ENCODE data around the gene LMO7.

Gene LMO7

DNA sequence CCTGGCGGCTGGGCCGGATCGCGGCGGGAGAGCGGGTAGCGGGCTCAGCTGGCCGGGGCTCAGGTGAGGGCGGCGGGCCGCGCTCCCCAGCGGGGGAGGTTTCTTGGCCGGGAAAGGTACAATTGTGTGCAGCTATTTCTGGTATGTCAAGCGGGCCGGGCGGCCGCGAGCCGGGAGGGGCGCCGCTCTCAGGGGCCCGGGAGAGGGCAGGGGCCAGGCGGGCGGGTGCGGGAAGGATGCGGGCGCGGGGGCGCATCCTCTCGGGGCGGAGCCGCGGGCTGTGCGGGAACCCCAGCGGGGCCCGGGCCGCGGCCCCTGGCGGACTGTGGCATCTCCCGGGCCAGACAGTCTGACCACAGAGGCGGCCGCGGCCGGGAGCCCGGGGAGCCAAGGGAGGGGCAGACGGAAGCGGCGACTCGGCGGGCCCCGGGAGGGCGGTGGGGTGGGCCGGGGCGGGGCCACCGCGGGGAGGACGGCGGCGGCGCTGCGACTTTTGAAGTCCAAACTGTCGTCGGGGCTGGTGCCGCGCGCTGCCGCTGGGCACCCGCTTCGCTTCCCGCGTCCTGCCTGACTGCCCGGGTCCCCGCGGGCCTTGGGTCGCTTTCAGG, at the start of gene LMO7:
Gene LMO7 (plus strand): TSS at position 503 of the 608 bp plus-strand sequence. CDS start 328 bp downstream, outside the sequence.
- peak in 19 of 56 donors; percentile 5 to 62 (median 15) for DNase-seq

DNA sequence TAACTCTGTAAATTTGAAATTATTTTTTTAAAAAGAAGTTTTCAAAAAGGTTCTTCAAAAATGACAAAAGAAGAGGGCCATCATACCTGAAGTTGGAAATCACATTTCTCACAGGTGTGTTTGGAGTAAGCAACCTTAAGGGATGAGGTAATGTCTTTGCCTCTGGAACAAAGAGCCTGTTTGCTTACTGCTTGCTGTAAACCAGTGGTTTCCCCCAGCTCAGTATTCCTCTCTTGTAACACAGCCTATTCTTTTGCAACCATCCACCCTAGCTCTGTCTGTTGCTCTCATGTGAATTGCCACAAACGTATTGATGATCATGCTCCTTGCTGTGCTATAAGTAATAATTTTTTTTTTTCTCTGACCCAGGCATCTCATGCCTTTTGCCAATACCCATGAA, 48.5 kb upstream of the LMO7 start:
- no peak for DNase-seq

DNA sequence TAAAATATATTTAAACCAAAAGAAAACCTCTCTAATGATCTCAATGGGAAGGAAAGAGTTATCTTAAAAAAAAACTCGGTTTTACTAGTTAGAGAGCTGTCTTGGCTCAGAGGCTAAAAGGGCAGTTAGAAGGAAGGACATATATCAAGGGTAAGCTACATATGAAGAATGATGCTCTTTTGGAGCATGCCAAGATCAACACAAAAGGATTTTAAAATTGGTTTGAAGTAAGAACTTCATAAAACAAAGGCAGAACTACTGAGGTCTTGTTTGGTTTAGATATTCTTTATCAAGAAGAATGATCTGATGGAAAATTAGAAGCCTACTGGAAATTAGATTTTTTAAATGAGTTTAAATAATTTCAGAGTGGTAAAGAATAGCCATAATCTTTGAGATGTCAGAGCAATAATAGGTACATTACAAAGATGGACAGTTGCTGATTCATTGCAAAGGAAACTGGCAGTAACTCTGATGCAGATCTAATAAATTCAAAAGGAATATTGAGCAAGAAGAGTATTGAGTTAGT, 39.4 kb upstream of the LMO7 start:
- no peak for DNase-seq

DNA sequence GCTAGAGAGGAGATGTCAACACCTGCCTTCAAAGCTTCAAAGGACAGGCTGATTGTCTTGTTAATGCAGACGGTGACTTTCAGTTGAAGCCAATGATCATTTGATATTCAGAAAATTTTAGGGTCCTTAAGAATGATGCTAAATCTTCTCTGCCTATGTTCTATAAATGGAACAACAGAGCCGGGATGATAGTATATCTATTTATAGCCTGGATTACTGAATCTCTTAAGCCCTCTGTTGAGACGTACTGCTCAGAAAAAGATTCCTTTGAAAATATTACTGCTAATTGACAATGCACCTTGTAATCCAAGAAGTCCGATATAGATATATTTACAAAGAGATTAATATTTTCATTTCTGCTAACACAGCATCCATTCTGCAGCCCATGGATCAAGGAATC, 35.8 kb upstream of the LMO7 start:
- DNase-seq, result no peak

DNA sequence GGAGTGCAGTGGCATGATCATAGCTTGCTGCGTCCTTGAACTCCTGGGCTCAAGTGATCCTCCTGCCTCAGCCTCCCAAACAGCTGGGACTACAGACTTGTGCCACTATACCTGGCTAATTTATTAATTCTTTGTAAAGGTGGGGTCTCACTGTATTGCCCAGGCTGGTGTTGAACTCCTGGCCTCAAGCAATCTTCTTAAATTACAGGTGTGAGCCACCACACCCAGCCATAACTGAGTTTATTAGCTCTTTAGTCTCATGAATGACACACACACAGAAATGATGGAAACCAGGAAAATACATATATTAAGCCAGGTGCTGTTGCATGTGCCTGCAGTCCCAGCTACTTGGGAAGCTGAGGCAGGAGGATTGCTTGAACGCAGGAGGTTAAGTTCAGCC, 33.1 kb upstream of the LMO7 start:
- DNase-seq, result no peak

DNA sequence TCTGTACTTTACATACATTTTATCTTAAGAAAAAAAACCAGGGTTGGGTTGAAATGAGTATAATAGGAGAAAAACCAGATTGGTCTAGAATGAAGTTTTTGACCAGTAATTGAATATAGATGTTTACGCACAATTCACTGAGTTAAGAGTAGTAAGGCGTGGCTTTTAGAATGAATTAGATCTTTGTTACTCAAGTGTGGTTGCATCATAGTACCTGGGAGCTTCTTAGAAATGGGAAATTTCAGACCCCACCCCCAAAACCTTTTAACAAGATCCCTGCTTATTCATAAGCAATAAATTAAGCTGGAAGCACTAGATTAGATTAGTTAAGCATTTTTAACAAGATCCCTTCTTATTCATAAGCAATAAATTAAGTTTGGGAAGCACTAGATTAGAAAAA, 28.7 kb upstream of the LMO7 start:
- DNase-seq, result no peak

DNA sequence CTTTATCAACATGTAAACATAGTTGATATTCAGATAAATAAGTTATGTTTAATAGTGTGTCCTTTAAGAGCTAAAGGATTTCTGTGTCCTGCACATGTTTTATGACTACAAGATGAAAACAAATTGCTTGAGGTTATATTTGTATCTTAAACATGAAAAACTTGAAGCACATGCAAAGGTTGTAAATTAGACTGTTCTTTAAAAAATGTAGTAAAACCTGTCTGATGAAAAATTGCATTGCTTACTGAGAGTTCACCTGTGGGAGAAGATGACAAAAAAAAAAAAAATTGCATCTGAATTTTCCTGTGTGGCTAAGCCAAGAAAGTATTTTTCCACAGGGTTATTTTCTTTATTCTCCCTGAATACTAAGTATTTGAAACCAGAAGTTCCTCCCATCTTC, 25.7 kb upstream of the LMO7 start:
- no peak for DNase-seq

DNA sequence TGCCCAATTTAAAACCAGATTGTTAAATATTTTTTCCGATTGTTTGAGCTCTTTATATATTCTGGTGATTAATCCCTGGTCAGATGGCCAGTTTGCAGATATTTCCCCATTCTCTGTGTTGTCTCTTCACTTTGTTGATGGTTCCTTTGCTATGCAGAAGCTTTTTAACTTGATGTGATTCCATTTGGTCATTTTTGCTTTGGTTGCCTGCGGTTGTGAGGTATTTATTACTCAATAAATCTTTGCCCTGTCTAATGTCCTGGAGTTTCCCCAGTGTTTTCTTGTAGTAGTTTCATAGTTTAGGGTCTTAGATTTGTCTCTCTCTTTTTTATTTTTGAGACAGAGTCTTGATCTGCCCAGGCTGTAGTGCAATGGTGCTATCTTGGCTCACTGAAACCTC, 23.8 kb upstream of the LMO7 start:
- no peak for DNase-seq

DNA sequence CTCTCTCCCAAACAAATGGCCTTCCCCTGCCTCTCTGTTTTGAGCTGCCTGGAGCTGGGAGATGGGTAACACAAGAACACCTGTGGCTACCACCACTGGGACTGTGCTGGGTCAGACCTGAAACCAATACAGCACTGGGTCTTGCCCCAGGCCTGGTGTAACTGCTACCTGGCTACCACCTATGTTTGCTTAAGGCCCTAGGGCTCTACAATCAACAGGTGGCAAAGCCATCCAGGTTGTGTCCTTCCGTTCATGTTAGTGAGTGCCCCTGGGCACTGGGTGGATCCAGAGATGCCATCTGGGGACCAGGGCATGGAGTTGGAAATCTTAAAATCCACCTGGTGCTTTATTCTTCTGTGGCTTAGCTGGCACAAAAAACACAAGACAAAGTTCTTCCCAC, 18.9 kb upstream of the LMO7 start:
- DNase-seq, result no peak

DNA sequence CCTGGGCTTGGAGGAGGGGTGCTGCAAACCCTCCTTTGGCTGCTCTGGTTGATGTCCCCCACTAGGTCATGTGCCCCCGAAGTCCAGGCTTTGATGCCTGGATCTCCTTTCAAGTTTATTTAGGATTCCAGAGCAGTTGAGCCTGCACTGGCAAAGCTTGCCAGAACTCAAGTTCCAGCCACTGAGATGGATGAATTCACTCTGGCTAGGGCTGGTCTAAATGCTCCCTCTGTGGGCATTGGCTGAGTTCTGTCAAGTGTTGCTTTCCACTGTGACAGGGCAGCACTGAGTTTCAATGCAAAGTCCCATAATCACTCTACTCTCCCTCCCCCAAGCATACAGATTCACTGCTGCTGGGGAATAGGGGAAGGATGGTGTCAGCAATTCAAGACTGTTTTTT, 17.8 kb upstream of the LMO7 start:
- no peak for DNase-seq

DNA sequence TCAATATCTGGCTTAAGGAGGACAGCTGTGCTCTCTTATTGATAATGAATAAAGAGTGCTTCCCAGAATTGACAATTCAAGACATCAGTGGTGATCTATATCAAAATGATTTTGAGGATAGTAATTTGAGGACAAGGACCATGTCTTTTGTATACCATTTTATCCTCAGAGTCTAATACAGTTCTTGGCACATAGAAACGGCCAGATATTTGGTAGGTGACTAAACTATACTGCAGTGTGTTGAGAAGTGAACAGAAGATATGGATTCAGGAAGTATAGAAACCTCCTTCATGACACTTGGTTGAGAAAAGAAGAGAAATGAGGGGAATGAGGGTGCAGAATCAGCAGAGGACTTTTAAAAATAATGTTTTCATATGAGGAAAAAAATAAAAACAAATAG, 16.1 kb upstream of the LMO7 start:
- no peak for DNase-seq

DNA sequence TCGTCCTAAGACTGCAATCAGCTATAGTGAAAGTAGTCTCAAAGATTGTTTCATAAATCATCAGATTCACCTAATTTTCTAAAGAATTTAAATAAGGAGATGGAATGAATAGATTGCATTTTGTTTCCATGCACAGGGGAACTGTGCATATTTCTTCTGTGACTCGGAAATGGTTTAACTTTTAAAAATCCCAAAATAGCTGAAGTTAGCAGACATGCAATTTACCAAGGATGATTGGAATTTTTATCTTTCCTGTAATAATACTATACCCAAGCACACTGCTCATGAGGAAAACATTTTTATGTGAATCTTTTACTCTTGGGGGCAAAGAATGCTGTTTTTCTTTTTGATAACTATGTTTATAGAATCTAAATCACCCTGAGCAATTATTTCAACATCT, 15.0 kb upstream of the LMO7 start:
- no peak for DNase-seq

DNA sequence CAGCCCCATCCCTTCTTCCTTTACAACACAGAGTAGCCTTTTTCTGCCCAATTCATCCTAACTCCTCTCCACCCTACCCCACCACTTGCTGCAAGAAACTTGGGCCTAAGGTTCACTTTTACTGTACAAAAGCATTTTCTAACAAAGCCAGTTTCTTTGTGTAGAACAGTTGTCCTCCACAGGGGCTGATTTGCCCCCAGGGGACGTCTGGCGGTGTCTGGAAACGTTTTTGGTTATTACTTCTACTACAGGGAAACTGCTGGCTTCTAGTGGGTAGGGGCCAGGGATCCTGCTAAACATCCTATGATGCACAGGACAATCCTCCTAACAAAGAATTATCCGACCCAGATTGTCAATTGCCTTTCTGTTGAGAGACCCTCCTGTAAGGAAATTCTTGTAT, 7.3 kb upstream of the LMO7 start:
- no peak for DNase-seq

DNA sequence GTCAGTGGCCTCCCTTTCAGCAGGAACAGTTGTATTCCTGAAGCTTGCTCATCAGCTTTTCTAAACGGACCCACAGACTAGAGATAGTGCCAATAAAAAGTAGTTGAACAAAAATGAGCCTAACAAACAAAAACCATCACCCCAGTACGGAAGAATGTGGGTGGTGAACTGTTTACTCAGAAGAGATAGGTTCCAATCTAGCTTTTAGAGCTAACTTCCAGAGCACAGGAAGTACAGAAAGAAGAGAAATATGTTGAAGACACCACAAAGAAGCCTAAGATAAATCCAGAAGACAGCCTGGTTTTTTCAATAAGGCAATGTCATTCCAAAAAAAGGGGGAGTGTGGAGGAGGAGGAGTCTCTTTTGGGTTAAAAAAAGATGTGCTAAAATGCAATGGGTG, 2.8 kb upstream of the LMO7 start:
- DNase-seq, result no peak

DNA sequence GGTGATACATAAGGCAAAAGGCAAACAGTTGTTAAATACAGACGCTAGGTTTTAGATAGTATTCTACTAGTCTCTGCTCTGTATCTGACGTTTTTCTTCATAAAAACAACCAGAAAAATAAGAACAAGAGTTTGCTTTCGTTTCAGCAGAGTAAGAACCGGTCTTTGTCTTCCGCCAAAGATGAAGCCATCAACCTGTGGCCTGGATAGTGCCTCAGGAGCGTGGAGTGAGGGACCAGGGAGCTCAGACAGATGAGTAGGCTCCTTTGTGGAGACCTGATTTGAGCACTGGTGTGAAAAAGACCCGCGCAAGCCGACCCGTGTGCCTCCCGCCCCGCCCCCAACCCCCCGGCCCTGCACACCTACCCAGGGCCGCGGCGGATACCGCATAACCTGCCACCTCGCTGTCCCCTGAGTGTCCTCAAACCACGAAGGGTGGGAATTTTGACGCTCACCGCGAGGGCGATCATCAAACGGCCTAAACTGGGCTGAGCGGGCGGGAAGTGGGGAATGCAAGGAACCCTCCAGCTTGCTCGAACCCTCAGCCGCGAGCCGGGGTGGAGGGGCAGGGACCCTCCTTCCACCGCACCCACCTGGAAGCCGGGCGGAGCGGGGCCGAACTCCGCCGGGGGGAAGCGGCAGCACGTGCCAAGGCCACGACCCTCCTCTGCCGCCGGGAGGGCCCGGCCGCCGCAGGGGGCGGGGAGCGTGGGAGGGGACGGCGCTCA, 866 bp upstream of the LMO7 start:
- no peak for DNase-seq

DNA sequence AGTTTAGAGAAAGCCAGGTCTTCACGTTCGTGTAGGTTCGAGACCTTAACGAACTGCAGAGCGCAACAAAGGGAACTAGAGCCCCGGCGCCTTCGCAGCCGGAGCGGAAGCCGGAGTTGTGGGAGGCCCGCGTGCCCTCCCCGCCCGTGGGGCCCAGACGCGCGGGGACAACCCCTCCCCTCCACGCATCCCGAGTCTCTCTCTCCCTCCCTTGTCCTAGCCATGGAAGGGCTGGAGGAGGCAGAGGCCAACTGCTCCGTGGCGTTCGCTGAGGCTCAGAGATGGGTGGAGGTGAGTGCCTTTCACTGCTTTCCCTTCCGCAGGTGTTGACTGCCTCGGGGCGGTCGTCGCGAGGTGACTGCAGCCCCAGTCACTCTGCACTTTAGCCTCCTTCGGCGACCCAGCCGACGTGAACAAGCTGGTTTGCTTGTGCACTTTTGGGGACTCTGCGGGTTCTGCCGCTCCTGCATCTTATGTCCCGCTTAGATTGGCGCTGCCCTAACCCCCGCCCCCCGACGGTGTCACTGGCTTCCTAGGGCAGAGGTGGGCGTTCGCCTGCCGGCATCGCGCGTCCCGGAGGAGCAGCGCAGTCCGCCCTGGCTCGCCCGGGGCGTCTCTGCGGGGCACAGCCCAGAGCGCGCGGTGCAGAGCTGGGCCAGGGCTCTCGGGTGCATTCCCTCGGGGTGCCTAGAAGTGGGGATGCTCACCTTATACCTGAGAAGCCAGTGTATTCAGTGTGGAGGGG, 478 bp downstream of the LMO7 start:
- peak in 2 of 56 donors; percentile 30 to 52 for DNase-seq

DNA sequence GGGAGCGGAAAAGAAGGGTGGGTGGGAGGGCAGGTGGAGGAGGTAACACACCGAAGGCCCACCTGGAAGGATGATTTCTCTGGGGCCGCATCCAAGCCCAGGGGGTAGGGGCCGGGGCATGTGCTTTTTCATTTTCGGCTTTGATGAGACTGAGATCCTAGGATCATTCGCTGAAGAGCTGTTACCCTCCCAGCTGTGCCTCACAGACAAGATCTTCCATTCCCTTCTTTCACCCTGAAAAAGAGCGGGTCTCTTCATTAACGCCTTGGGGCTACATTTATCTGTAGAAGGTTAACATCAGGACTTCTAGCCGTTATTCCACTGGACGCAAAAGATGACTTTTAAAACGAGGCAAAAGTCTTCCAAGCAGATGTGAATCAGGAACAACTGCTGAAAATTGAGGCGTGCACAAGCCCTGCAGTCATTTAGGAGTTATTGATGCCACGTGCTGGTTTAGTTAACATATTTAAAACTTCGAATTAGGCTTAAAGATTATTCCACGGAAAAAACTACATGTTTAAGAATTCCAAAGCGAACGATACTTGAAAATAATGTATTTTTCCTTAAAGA, 1.1 kb downstream of the LMO7 start:
- DNase-seq, result no peak

DNA sequence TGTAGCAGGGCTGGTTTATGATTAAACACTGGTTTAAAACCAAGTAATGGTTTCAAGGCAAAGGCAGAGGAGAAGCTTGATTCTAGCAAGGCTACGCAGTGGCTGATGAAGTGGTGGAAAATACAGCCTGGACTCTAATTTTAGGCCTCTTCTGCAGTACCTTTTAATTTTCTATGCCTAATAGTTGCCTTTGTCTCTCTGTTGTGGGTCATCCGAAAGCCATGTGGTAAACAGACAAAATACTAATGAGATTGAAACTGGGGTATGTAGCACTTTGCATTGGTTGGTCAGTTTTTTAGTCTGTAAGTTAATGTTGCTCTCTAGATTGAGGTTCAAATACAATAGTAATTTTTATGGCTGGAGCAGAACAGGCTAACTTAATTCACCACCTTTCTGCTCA, 3.3 kb downstream of the LMO7 start:
- DNase-seq, result no peak

DNA sequence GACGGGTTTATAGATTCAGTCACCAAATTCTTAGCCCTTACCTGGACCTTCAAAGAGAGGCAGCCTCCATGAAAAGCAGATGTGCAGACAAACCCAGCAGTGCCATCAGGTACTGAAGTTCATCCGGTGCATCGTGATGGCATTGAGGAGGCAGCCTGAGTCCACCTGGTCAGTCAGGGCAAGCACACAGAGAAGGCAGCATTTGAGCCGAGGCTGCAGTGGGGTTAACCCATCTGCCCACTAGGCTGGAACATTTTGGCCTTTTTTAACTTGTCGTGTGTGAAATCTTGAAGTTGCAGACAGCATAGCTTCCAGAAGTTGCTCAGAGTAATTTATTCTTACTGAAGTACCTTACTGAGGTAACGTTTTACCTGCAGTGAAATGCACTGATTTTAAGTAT, 4.9 kb downstream of the LMO7 start:
- DNase-seq, result no peak

DNA sequence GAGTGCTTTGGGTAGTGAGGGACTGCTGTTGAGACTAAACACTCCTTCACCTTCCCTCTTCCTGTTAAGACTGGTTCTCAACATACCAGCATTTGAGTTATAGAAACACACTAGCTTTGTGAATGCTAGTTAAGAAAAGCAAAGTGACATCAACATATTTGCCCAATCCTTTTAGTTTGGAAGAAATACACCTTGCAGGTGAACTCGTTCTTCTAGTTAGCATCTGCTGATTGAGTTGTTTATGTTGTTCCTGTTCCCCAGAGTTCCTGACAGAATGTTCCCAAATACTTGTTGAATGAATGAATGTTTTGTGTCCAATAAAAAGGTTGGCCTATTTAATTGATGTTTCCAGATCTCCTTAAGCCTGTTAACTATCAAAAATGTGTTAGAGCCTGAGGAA, 7.1 kb downstream of the LMO7 start:
- DNase-seq, result no peak

DNA sequence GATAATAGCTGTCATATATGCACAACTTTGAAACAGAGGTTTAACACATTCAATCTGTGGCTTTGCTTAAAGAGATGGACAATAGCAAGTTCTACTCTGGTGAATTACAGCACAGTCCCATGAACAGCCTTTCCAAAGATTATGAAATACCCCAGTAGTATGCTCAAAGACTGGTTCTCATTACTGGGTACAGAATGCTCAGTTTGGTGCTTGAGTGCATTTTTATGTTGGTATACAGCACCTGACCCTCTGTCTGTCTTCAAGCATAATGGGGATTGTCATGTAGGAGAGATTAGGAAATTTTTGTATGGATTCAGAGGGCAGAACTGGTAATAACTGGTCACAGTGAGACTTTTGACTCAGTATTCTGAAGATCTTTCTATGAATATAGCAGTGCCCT, 7.6 kb downstream of the LMO7 start:
- no peak for DNase-seq

DNA sequence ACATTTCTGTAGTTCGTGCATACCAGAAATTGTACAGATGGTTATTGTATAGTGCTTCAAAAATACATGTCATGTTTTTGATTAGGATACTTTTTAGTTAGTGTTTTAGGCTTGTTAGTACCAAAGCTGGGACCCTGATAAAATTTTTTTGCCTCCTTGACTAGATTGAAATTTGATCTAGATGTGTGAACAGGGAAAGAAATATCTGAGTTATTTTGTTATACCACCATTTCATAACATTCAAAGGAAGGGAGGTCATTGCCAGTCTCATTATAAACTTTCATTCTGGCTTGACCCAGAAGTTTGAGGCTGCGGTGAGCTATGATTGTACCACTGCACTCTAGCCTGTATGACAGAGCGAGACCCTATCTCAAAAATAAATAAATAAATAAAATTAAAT, 9.0 kb downstream of the LMO7 start:
- no peak for DNase-seq
